ENCODE data around the gene ABCB4.

The ABCB4 gene

DNA sequence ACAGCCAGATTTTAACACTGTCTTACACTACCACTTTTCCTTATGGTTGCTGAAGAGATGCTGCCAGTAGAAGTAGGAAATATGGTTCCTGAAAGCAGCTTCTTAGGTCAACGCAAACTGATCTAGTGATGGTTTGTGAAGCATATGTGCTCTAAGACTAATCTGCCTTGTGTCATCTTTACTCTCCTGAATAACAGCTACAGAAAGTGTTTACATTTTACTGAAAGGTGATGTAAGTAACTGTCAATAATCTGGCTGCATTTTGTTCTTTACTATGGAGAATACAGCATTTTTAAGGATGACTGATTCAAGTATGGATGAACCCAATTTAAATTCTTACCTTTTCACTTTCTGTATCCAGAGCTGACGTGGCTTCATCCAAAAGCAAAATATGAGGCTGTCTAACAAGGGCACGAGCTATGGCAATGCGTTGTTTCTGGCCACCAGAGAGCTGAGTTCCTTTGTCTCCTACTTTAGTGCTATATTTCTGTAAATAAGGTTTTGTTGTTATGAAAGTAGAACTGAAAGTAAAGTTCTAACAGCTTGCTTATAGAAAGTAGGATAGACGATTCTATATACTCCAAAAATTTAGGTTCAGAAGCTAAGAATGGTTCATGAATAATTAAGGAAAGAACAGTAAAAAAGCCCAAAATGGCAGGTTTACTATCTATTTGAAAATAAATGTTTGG is 30.2 kb upstream of the ABCB4 start:
- TF ChIP-seq, protein P1, sequence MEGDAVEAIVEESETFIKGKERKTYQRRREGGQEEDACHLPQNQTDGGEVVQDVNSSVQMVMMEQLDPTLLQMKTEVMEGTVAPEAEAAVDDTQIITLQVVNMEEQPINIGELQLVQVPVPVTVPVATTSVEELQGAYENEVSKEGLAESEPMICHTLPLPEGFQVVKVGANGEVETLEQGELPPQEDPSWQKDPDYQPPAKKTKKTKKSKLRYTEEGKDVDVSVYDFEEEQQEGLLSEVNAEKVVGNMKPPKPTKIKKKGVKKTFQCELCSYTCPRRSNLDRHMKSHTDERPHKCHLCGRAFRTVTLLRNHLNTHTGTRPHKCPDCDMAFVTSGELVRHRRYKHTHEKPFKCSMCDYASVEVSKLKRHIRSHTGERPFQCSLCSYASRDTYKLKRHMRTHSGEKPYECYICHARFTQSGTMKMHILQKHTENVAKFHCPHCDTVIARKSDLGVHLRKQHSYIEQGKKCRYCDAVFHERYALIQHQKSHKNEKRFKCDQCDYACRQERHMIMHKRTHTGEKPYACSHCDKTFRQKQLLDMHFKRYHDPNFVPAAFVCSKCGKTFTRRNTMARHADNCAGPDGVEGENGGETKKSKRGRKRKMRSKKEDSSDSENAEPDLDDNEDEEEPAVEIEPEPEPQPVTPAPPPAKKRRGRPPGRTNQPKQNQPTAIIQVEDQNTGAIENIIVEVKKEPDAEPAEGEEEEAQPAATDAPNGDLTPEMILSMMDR (IDR thresholded peaks at IDR 0.05; ENCODE audit: unreplicated experiment in 3 of 3): no peak
- H3K27me3 Mint-ChIP-seq (ENCODE audit: low read depth): no peaks in the 10 kb centered on the region
- no peaks in the 10 kb centered on the region for H3K36me3 Mint-ChIP-seq (ENCODE audit: low read depth)
- no peak overlapping the region for H3K27ac Mint-ChIP-seq
- H3K4me3 Mint-ChIP-seq: no peak overlapping the region
- H3K9me3 Mint-ChIP-seq: no peaks in the 10 kb centered on the region
- H3K4me1 Mint-ChIP-seq: peaks cover 11% of the 10 kb centered on the region

DNA sequence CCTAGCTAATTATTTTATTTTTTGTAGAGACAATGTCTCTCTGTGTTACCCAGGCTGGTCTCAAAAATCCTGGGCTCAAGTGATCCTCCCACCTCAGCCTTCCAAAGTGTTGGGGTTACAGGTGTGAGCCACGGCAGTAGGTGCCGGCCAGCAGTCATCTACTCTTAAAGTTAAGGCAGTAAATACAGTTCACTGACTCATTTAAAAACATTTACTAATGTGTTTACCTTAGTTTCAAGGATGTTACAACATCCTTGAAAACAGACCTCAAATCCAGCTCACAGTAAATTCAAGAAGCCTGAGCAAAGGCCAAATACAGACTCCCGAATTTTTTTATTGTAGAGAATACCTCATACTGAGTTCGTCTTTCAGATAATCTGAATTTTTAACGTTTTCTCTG is 29.6 kb upstream of the ABCB4 start:
- Mint-ChIP-seq H3K27ac (no peak overlapping the region), H3K4me3 (no peak overlapping the region), H3K9me3 (no peaks in the 10 kb centered on the region), H3K36me3 (ENCODE audit: low read depth) (no peaks in the 10 kb centered on the region), H3K27me3 (ENCODE audit: low read depth) (no peaks in the 10 kb centered on the region), H3K4me1 (peaks cover 7% of the 10 kb centered on the region)
- TF ChIP-seq, protein P1 (IDR thresholded peaks at IDR 0.05; ENCODE audit: unreplicated experiment in 3 of 3): no peak

DNA sequence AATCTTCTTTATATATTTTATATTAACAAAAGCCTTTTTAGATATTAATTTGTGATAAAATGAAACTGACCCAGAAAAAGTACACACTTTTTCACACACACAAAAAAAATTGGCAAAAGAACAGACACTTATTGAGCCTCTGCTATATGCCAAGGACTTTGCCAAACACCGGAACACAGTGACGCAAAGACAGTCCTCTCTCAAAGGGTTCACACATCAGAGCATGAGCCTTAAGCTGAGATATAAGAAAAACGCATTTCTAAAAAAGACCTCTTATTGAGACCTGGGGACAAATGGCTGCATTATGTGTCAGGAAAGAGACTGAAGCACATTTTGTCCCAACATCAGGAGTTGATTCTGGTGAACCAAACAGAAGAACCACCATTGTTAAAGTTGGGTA is 24.0 kb upstream of the ABCB4 start:
- no peaks in the 10 kb centered on the region for H3K27me3 Mint-ChIP-seq (ENCODE audit: low read depth)
- H3K9me3 Mint-ChIP-seq: no peaks in the 10 kb centered on the region
- TF ChIP-seq, protein P1 (IDR thresholded peaks at IDR 0.05; ENCODE audit: unreplicated experiment in 3 of 3): no peak
- no peak overlapping the region for H3K27ac Mint-ChIP-seq
- H3K4me3 Mint-ChIP-seq: no peak overlapping the region
- no peaks in the 10 kb centered on the region for H3K4me1 Mint-ChIP-seq
- no peaks in the 10 kb centered on the region for H3K36me3 Mint-ChIP-seq (ENCODE audit: low read depth)

DNA sequence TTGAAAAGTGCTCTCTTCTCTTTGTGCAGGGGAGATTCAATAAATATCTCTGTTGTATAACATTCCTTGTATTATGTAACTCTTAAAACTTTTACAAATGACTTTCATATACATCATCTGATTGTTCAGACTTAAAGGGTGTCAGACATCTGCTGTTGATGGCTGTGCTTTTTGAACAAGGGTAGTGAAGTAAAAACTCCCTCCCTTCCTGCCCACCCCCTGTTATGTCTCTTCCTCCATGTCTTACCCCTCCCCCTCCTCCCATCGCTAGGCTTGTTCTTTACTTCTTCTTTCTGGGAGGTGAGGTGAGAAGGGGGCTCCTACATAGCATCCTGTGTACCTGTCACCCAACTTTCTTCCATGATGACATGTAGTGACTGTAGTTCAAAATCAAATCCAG is 23.4 kb upstream of the ABCB4 start:
- TF ChIP-seq, protein P1 (IDR thresholded peaks at IDR 0.05; ENCODE audit: unreplicated experiment in 3 of 3): no peak
- Mint-ChIP-seq H3K9me3 (no peaks in the 10 kb centered on the region), H3K36me3 (ENCODE audit: low read depth) (no peaks in the 10 kb centered on the region), H3K27me3 (ENCODE audit: low read depth) (no peaks in the 10 kb centered on the region), H3K27ac (no peak overlapping the region), H3K4me3 (no peak overlapping the region), H3K4me1 (no peaks in the 10 kb centered on the region)

DNA sequence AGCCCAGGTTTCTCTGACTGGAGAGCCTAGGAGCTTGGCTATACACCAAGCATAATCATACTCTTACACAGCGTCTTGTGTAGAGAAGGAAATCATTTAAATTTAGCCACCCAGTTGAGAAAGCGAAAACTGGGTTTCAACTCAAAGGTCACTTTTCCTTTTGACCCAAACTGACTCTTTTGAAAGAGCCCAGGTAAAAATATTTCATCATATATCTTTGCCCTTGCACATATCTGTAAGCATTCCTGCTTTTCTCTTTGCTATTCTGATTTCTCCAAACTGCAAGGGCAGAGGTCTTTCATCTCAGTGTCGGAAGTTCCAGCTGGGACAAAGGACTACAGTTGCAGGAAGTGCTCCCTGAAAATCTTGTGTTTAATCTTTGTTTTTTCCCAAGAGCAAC is 22.0 kb upstream of the ABCB4 start:
- Mint-ChIP-seq H3K9me3 (no peaks in the 10 kb centered on the region), H3K36me3 (ENCODE audit: low read depth) (no peaks in the 10 kb centered on the region)
- TF ChIP-seq, protein P1 (IDR thresholded peaks at IDR 0.05; ENCODE audit: unreplicated experiment in 3 of 3): no peak

DNA sequence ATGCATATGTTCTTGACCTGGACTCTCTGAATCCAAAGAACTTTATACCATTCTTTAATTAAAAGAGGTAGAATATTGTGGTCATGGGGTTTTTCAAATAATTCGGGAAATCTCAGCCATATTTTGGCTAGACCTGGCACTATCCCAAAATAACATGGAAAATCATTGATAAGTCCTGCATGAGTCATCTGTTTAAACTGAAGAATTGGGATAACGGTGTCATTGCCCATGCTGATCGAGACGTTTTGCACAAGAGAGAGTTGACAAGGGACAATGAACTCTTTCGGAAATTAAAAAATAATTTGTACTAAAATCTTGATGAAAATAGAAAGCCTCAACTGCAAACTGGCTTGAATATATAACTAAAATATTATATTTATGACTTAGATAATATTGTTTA is 19.9 kb upstream of the ABCB4 start:
- Mint-ChIP-seq H3K4me3 (no peak overlapping the region), H3K27me3 (ENCODE audit: low read depth) (no peaks in the 10 kb centered on the region), H3K36me3 (ENCODE audit: low read depth) (no peaks in the 10 kb centered on the region), H3K4me1 (no peaks in the 10 kb centered on the region), H3K27ac (no peak overlapping the region), H3K9me3 (no peaks in the 10 kb centered on the region)
- TF ChIP-seq, protein P1 (IDR thresholded peaks at IDR 0.05; ENCODE audit: unreplicated experiment in 3 of 3): no peak

More for the DNA sequence above, 22.0 kb upstream of the ABCB4 start:
- H3K27me3 Mint-ChIP-seq (ENCODE audit: low read depth): no peaks in the 10 kb centered on the region
- H3K4me3 Mint-ChIP-seq: no peak overlapping the region
- H3K4me1 Mint-ChIP-seq: no peaks in the 10 kb centered on the region
- H3K27ac Mint-ChIP-seq: no peak overlapping the region
